Mucosa of stomach (tissue), 1 donor: ENCODE data around the gene PADI2.

ENCODE experiments used
- H3K27me3 ChIP-seq: one replicate; pipeline ENCODE4 v1.7.0; 2013; ENCODE audit warnings: mild to moderate bottlenecking, low read length; ENCODE audit not compliant: control insufficient read depth, insufficient read depth
- H3K36me3 ChIP-seq: one replicate; pipeline ENCODE4 v1.7.0; 2013; ENCODE audit warnings: low read length; ENCODE audit not compliant: control insufficient read depth, insufficient read depth
- H3K4me1 ChIP-seq: one replicate; pipeline ENCODE4 v1.7.0; 2013; ENCODE audit warnings: mild to moderate bottlenecking, low read length; ENCODE audit not compliant: control insufficient read depth, insufficient read depth
- H3K4me3 ChIP-seq: one replicate; pipeline ENCODE4 v1.7.0; 2013; ENCODE audit warnings: low read length
- H3K9ac ChIP-seq: one replicate; pipeline ENCODE4 v1.7.0; 2013; ENCODE audit warnings: mild to moderate bottlenecking, low read length, moderate library complexity
- H3K9me3 ChIP-seq: one replicate; pipeline ENCODE4 v1.7.0; 2013; ENCODE audit warnings: mild to moderate bottlenecking, low read length, moderate library complexity; ENCODE audit not compliant: control insufficient read depth
- donor health status: Pancreatic carcinoma.

The PADI2 gene

GRCh38 chr1:17039522-17039921, 79.7 kb downstream of the PADI2 start:
- Histone ChIP-seq H3K4me1 (no peaks in the 10 kb centered on the region), H3K36me3 (no peaks in the 10 kb centered on the region), H3K9me3 (no peaks in the 10 kb centered on the region), H3K27me3 (no peaks in the 10 kb centered on the region), H3K4me3 (no peak overlapping the region), H3K9ac (no peak overlapping the region)

- no peaks in the 10 kb centered on the region for H3K4me1 ChIP-seq
- no peaks in the 10 kb centered on the region for H3K27me3 ChIP-seq
- H3K36me3 ChIP-seq, result peaks cover 3% of the 10 kb centered on the region
- no peak overlapping the region for H3K4me3 ChIP-seq
- H3K9ac ChIP-seq, result no peak overlapping the region
- H3K9me3 ChIP-seq, result no peaks in the 10 kb centered on the region
Observed at GRCh38 chr1:17033481-17033880, 85.8 kb downstream of the PADI2 start.

- H3K4me3 ChIP-seq, result no peak overlapping the region
- no peaks in the 10 kb centered on the region for H3K9me3 ChIP-seq
- no peaks in the 10 kb centered on the region for H3K4me1 ChIP-seq
- H3K36me3 ChIP-seq, result peaks cover 9% of the 10 kb centered on the region
- H3K27me3 ChIP-seq, result no peaks in the 10 kb centered on the region
- H3K9ac ChIP-seq, result no peak overlapping the region
Observed at GRCh38 chr1:17032741-17033140, 86.5 kb downstream of the PADI2 start.

- no peaks in the 10 kb centered on the region for H3K27me3 ChIP-seq
- no peaks in the 10 kb centered on the region for H3K4me1 ChIP-seq
- no peak overlapping the region for H3K4me3 ChIP-seq
- H3K36me3 ChIP-seq, result peaks cover 14% of the 10 kb centered on the region
- no peaks in the 10 kb centered on the region for H3K9me3 ChIP-seq
- H3K9ac ChIP-seq, result no peak overlapping the region
Observed at GRCh38 chr1:17031436-17031835, 87.8 kb downstream of the PADI2 start.

- H3K9me3 ChIP-seq, result no peaks in the 10 kb centered on the region
- no peak overlapping the region for H3K9ac ChIP-seq
- H3K4me1 ChIP-seq, result no peaks in the 10 kb centered on the region
- H3K36me3 ChIP-seq, result peaks cover 14% of the 10 kb centered on the region
- H3K27me3 ChIP-seq, result no peaks in the 10 kb centered on the region
- no peak overlapping the region for H3K4me3 ChIP-seq
Observed at GRCh38 chr1:17030206-17030605, 89.0 kb downstream of the PADI2 start.

- no peak overlapping the region for H3K9ac ChIP-seq
Observed at GRCh38 chr1:17028662-17029188, 90.5 kb downstream of the PADI2 start.

GRCh38 chr1:17027900-17028299, 91.4 kb downstream of the PADI2 start:
- H3K9ac ChIP-seq, result no peak overlapping the region
- peaks cover 24% of the 10 kb centered on the region for H3K36me3 ChIP-seq

More at GRCh38 chr1:17028662-17029188, 90.5 kb downstream of the PADI2 start:
- Histone ChIP-seq H3K4me1 (no peaks in the 10 kb centered on the region), H3K9me3 (no peaks in the 10 kb centered on the region), H3K27me3 (no peaks in the 10 kb centered on the region), H3K36me3 (peaks cover 17% of the 10 kb centered on the region), H3K4me3 (no peak overlapping the region)

GRCh38 chr1:17027403-17027802, 91.8 kb downstream of the PADI2 start:
- peaks cover 24% of the 10 kb centered on the region for H3K36me3 ChIP-seq
- H3K4me1 ChIP-seq, result no peaks in the 10 kb centered on the region
- no peak overlapping the region for H3K4me3 ChIP-seq
- H3K27me3 ChIP-seq, result no peaks in the 10 kb centered on the region
- no peak overlapping the region for H3K9ac ChIP-seq
- no peaks in the 10 kb centered on the region for H3K9me3 ChIP-seq

More at GRCh38 chr1:17027900-17028299, 91.4 kb downstream of the PADI2 start:
- no peaks in the 10 kb centered on the region for H3K27me3 ChIP-seq
- H3K4me1 ChIP-seq, result no peaks in the 10 kb centered on the region
- H3K4me3 ChIP-seq, result no peak overlapping the region
- H3K9me3 ChIP-seq, result no peaks in the 10 kb centered on the region

GRCh38 chr1:17024721-17025120, 94.5 kb downstream of the PADI2 start:
- no peaks in the 10 kb centered on the region for H3K4me1 ChIP-seq
- no peak overlapping the region for H3K4me3 ChIP-seq
- H3K9me3 ChIP-seq, result no peaks in the 10 kb centered on the region
- no peak overlapping the region for H3K9ac ChIP-seq
- H3K36me3 ChIP-seq, result peaks cover 28% of the 10 kb centered on the region
- no peaks in the 10 kb centered on the region for H3K27me3 ChIP-seq

GRCh38 chr1:17023573-17023972, 95.7 kb downstream of the PADI2 start:
- Histone ChIP-seq H3K4me1 (no peaks in the 10 kb centered on the region), H3K36me3 (peaks cover 26% of the 10 kb centered on the region), H3K9ac (no peak overlapping the region), H3K9me3 (no peaks in the 10 kb centered on the region), H3K27me3 (no peaks in the 10 kb centered on the region), H3K4me3 (no peak overlapping the region)

- Histone ChIP-seq H3K4me1 (no peaks in the 10 kb centered on the region), H3K9ac (no peak overlapping the region), H3K27me3 (no peaks in the 10 kb centered on the region), H3K4me3 (no peak overlapping the region), H3K36me3 (peaks cover 22% of the 10 kb centered on the region), H3K9me3 (no peaks in the 10 kb centered on the region)
Observed at GRCh38 chr1:17023102-17023501, 96.1 kb downstream of the PADI2 start.

GRCh38 chr1:17021896-17022295, 97.4 kb downstream of the PADI2 start:
- Histone ChIP-seq H3K4me3 (no peak overlapping the region), H3K4me1 (no peaks in the 10 kb centered on the region), H3K9ac (no peak overlapping the region), H3K9me3 (no peaks in the 10 kb centered on the region), H3K36me3 (peaks cover 14% of the 10 kb centered on the region), H3K27me3 (no peaks in the 10 kb centered on the region)

- Histone ChIP-seq H3K9ac (no peak overlapping the region), H3K27me3 (no peaks in the 10 kb centered on the region), H3K4me1 (no peaks in the 10 kb centered on the region), H3K9me3 (no peaks in the 10 kb centered on the region), H3K4me3 (no peak overlapping the region), H3K36me3 (peaks cover 14% of the 10 kb centered on the region)
Observed at GRCh38 chr1:17020502-17020901, 98.7 kb downstream of the PADI2 start.
